ENCODE measurements around the gene ATRAID.

ATRAID gene

DNA sequence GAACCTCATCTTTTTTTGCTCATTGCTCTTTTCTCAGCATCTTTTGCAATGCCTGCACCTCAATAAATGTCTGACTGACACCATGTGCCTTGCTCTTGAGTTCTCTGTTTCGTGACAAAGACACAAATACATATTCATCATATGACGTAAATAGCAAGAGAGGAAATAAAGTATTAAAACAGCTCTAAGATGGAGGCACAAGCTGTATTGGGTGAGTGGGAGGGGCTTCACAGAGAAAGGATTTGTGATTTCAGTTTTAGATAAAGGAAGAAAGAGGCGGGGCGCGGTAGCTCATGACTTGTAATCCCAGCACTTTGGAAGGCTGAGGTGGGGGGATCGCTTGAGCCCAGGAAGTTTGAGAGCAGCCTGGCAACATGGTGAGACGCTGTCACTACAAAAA is 8.2 kb downstream of the ATRAID start:
- no peak for DNase-seq

DNA sequence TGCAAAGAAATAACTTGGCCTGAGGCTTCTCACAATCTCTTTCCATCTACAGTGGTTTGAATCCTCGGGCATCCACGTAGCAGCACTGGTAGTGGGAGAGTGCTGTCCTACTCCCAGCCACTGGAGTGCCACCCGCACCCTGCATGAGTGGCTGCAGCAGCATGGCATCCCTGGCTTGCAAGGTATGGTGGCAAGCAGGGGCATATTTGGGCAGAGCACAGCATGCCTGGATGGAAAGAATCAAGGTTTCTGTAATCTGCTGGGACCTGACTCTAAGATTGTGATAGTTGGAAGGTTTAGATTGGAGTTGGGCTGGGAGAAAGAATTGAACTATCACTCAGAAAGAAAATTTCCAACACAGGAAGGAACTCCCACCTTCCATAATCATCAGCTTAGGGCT is 9.3 kb downstream of the ATRAID start:
- DNase-seq: no peak

GRCh38 chr2:27222407-27222806 is 10.6 kb downstream of the ATRAID start:
- DNase-seq: no peak

GRCh38 chr2:27223416-27223815 is 11.6 kb downstream of the ATRAID start:
- no peak for DNase-seq

GRCh38 chr2:27225526-27225925 is 13.7 kb downstream of the ATRAID start:
- DNase-seq: no peak

GRCh38 chr2:27227501-27227900 is 15.7 kb downstream of the ATRAID start:
- DNase-seq: no peak

GRCh38 chr2:27231921-27232320 is 20.1 kb downstream of the ATRAID start:
- DNase-seq: no peak

GRCh38 chr2:27233341-27233740 is 21.5 kb downstream of the ATRAID start:
- DNase-seq: no peak

GRCh38 chr2:27236136-27236535 is 24.3 kb downstream of the ATRAID start:
- no peak for DNase-seq

DNA sequence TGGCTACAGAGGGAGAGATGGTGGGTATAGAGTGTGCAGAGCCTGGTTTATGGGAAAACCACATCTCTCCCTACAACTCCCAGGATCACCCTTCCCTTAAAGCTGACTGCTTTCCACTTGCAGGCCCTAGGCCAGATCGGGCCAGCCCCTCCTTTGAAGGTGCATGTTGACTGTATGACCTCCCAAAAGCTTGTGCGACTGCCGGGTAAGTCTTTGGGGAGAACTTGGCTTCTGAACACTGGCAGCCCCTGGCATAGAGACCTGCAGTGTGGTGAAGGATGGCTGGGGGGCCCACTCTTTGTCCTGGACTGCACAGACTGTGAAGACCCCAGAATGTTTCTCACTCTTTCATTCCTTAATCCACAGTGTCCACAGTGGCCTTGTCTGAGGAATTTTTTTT is 24.8 kb downstream of the ATRAID start:
- DNase-seq: no peak

- no peak for DNase-seq
Observed at GRCh38 chr2:27237341-27237945, 25.6 kb downstream of the ATRAID start.

- no peak for DNase-seq
Observed at GRCh38 chr2:27238976-27239375, 27.1 kb downstream of the ATRAID start.

DNA sequence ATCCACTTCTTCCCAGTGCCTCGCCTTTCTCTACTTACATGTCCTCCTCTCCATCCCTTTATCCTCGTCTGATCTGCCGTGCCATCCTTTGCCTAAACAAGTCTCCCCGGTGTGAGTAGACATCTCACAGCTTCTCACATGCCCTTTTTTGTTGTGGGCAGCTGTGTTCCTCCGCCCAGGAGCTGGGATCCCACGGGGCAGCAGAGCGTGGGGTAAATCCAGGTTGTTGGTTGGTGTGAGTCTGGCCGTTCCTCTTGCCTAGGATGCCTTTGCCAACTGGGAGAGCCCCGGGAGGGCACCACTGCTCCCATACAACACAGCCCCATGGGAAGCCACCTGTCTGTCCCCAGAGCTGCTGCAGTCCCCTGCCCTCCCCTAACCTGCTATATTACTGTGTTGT is 28.6 kb downstream of the ATRAID start:
- DNase-seq: no peak

DNA sequence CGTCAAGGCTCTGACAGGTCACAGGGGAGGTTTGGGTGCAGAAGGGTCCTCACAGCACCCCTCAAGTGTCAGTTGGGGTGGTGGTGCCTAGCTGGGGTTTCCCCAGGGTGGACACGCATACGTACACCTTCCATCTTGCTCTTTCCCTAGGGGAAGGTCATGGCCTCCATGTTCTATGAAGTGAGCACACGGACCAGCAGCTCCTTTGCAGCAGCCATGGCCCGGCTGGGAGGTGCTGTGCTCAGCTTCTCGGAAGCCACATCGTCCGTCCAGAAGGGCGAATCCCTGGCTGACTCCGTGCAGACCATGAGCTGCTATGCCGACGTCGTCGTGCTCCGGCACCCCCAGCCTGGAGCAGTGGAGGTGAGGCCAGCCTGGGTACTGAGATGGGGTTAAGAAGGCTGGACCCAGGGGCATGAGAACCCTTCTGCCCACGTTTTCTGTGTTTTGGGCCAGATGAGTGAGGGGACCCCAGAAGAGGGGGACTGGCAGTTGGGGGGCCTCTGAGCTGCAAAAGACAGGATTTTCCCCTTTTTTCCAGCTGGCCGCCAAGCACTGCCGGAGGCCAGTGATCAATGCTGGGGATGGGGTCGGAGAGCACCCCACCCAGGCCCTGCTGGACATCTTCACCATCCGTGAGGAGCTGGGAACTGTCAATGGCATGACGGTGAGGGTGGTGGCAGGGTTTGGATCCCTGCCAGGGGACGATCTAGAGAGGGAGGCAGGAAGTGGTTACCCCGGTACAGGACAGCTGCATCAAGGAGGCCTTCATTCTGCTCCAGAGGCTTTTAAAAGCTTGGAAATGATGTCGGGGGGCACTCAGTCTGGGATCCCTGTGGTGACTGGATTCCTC is 30.1 kb downstream of the ATRAID start:
- no peak for DNase-seq

DNA sequence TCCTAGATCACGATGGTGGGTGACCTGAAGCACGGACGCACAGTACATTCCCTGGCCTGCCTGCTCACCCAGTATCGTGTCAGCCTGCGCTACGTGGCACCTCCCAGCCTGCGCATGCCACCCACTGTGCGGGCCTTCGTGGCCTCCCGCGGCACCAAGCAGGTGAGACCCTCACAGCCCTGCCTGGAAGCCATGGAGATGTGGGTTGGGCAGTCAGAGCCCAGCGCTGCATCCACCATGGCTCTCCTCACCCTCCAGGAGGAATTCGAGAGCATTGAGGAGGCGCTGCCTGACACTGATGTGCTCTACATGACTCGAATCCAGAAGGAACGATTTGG is 30.7 kb downstream of the ATRAID start:
- DNase-seq: no peak

DNA sequence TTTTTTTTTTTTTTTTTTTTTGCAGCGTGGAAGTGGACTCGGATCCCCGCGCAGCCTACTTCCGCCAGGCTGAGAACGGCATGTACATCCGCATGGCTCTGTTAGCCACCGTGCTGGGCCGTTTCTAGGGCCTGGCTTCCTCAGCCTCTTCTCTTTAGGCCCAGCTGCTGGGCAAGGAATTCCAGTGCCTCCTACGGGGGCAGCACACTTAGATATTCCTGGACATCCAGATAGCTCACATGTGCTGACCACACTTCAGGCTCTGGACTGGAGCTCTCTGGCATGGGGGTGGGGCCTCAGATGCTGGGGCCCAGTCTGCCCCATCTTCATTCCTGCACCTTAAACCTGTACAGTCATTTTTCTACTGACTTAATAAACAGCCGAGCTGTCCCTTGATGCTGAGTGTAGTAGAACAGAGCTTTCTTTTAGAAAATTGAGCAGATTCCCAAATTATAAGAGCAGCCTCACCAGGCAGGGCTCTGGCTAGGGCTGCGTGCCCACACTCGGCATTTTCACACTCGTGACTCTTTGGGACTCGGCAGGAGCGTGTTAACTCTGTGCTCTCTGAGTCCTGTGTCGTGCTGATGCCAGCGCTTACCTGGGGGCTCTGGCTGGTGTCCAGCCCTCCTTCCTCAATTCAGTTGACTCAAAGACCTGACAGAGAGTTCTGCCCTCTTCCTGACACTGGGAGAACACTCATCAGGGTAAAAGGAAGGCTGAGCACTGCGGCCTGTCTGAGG is 31.7 kb downstream of the ATRAID start:
- no peak for DNase-seq

DNA sequence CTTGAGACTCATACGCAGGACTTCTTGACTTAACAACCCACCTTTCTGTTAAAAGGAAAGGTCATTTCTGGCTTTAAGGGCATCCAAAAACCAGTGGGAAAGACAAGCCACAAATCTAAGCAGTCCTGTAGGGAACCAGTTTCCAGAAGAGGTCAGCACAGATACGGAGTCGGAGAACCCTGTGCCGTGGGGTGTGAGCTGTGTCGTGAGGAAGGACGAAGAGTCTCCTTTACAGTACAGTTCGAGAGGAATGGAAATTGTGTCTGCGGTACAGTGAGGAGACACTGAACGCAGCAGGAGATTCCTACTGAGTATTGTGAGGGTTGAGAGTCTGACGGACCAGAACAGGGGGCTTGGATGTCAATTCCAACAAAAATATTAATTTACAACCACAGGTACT is 33.3 kb downstream of the ATRAID start:
- no peak for DNase-seq

DNA sequence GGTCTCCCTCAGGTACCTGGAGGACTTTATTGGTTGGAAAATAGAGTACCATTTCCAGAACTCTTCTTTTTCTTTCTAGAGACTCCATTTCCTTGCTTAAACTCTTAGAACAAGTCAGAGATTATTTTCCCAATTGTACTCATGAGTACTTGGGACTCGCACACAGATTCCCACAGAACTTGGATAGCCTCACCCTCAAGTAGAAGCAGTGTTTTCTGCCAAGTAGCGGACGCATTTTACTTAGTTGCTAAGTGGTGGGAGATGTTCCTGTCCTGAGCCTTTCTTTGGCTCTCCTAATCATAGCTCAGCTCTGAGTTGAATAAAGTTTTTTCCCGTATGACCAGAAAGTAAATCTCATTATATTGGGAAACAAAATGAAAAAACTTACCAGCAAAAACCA is 33.8 kb downstream of the ATRAID start:
- DNase-seq: no peak

- no peak for DNase-seq
Observed at GRCh38 chr2:27247893-27248292, 36.1 kb downstream of the ATRAID start.

GRCh38 chr2:27249159-27249890 is 37.5 kb downstream of the ATRAID start:
- DNase-seq: no peak

DNA sequence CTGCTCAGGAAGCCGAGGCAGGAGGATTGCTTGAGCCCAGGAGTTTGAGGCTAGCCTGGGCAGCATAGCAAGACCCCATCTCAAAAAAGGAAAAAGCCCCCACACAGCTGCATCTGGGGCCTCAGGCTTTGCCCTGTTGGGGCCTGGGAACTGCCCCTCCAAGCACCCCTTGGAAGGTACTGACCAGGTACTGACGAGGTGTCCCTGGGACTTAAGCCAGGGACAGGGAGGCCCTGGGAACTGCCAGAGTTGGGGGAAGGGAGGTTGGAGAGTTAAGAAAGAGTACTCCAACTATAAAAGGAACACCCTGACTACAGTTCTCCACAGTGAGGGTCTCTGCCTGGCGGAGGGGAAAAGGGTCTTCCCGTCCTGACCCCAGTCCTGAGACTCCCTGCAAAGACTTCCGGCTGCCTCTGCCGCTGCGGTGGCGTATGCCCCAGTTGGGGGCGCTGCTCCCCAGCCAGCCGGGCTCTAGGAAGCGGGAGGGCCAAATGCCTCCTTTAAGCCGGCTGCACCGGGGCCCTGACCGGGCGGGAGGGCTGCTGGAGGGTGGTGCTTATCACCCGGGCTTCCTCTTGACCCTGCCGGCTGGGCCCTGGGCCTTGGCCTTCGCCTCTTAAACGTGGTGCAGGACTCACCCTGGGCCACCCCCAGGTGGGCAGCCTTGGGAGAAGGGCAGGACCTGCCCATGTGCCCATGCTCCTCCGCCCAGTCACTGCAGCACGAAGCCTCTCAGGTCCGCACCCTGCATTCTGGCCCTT is 38.2 kb downstream of the ATRAID start:
- DNase-seq: peak; percentile 8

DNA sequence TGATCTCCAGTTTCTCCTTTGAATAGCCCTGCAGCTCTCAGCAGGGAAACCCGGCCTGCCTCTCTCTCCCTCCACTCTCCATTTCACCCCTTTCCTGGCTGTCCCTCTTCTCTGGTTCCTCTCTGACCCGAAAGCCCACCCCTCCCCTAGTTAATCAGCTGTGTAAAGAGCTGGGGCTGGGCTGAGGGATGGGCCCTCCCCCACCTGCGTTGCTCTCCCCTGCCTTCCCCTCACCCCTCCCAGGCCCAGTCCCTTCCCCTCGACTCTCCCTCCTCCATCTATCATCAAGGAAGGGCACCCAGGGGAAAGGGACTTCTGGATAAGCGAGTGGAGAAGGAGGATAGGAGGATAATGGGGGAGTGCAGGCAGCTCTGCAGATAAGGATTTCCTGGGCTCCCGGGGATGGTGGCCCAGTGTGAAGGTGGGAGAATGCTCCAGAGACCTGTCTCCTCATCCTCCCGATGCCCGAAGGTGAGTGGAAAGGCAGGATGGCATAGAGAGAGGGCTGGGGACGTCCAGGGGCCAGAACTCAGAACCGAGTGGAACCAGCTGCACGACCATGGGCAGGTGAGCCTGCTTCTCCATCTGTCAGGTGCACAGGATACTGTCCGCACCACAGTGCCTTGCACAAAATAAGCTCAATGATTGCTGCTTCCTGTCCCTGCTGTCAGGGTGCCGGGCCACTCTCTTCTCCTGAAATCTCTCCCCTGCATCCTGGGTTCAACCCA is 39.0 kb downstream of the ATRAID start:
- DNase-seq: no peak
